HepG2 (cell line): ENCODE results near the gene MIER2.

Source experiments
- BORCS8-MEF2B ChIP-seq: sonication (generic); formaldehyde crosslinking; IDR thresholded peaks from 2 replicates; pipeline ENCODE4 v1.8.0; 2022; ENCODE audit warnings: mild to moderate bottlenecking, missing genetic modification reagents
- CTCF ChIP-seq: sonication (generic); formaldehyde crosslinking; IDR thresholded peaks from 2 replicates; pipeline ENCODE4 v1.5.0; 2020; ENCODE audit warnings: mild to moderate bottlenecking, missing genetic modification reagents, moderate library complexity
- ESRRA ChIP-seq: sonication (generic); formaldehyde crosslinking; IDR thresholded peaks from 2 replicates; pipeline ENCODE4 v1.5.1; 2020; ENCODE audit warnings: mild to moderate bottlenecking, low read depth, missing genetic modification reagents
- FOXJ3 ChIP-seq: sonication (generic); formaldehyde crosslinking; IDR thresholded peaks from 2 replicates; pipeline ENCODE4 v1.4.0; 2020; ENCODE audit warnings: missing genetic modification reagents, mild to moderate bottlenecking, borderline replicate concordance
- JUND ChIP-seq: sonication (generic); formaldehyde crosslinking; IDR thresholded peaks from 2 replicates; pipeline ENCODE4 v1.8.0; 2022; ENCODE audit warnings: mild to moderate bottlenecking, missing genetic modification reagents
- KDM1A ChIP-seq: IDR thresholded peaks from 2 replicates; pipeline ENCODE4 v1.6.1; 2016; ENCODE audit warnings: missing compliant biosample characterization
- MED8 ChIP-seq: sonication (generic); formaldehyde crosslinking; IDR thresholded peaks from 2 replicates; pipeline ENCODE4 v1.8.1; 2023; ENCODE audit warnings: mild to moderate bottlenecking, missing genetic modification reagents; ENCODE audit not compliant: insufficient replicate concordance
- MEIS1 ChIP-seq: sonication (generic); formaldehyde crosslinking; IDR thresholded peaks from 2 replicates; pipeline ENCODE4 v1.9.0; 2021; ENCODE audit warnings: mild to moderate bottlenecking, missing genetic modification reagents, moderate library complexity, borderline replicate concordance
- MIXL1 ChIP-seq: IDR thresholded peaks from 2 replicates; pipeline ENCODE4 v1.6.1; 2016
- PHB2 ChIP-seq: fragments of 450-650 bp; IDR thresholded peaks from 2 replicates; pipeline ENCODE4 v1.6.1; 2018; ENCODE audit not compliant: partially characterized antibody
- POLR2A ChIP-seq, 2 experiments: IDR thresholded peaks; 2 replicates each; pipeline ENCODE4 v1.6.1; 2011; ENCODE audit warnings: low read depth in 2 of 2, low read length in 2 of 2, mild to moderate bottlenecking in 1 of 2, moderate library complexity in 1 of 2; ENCODE audit not compliant: insufficient read depth in 1 of 2
- ZNF414 ChIP-seq: sonication (generic); formaldehyde crosslinking; IDR thresholded peaks from 2 replicates; pipeline ENCODE4 v1.5.0; 2020; ENCODE audit warnings: missing genetic modification reagents
- ZNF550 ChIP-seq: sonication (generic); formaldehyde crosslinking; IDR thresholded peaks from 2 replicates; pipeline ENCODE4 v1.4.0; 2020; ENCODE audit warnings: mild to moderate bottlenecking, missing genetic modification reagents, borderline replicate concordance
- ZSCAN9 ChIP-seq: IDR thresholded peaks from 2 replicates; pipeline ENCODE4 v1.6.1; 2016; ENCODE audit warnings: borderline replicate concordance

- no peak for TF ChIP-seq MED8 (CRISPR knock-in tag)
- no peak for TF ChIP-seq POLR2A (IDR thresholded peaks at IDR 0.05; ENCODE audit: insufficient read depth in 1 of 2, low read depth in 2 of 2, low read length in 2 of 2)
- no peak for TF ChIP-seq MIXL1
- TF ChIP-seq BORCS8-MEF2B (CRISPR knock-in tag) = no peak
- no peak for TF ChIP-seq ZSCAN9 (CRISPR knock-in tag)
- TF ChIP-seq ESRRA (CRISPR knock-in tag) = no peak
- TF ChIP-seq FOXJ3 (CRISPR knock-in tag) = no peak
- no peak for TF ChIP-seq CTCF (CRISPR knock-in tag)
- no peak for TF ChIP-seq PHB2
- no peak for TF ChIP-seq KDM1A (CRISPR knock-in tag)
- no peak for TF ChIP-seq ZNF550 (CRISPR knock-in tag)
- no peak for TF ChIP-seq ZNF414 (CRISPR knock-in tag)
- TF ChIP-seq JUND (CRISPR knock-in tag) = no peak
- TF ChIP-seq MEIS1 = no peak
These were observed 26.2 kb upstream of the MIER2 start for GRCh38 chr19:370641-371330.
